A549 (cell line): Measurements from ENCODE around the gene DDR2. TPM values are rescaled to one million over a fixed set of nuclear protein-coding genes. Genes with fewer than 3 reads are reported as not detected.

ENCODE experiments used
- ATAC-seq, 2 experiments: fragments of 200-7000 bp in 1 of 2; fragments of >200 bp in 1 of 2; cut with Nextera tagmentation in 1 of 2; cut with Tn5 transposase in 1 of 2; 3 replicates each; pipeline versions ENCODE4 v1.8.0 to v1.9.1; 2018 to 2020; ENCODE audit warnings: mild to moderate bottlenecking in 1 of 2, moderate library complexity in 1 of 2
- CTCF ChIA-PET: fragments of 300-600 bp; sonication (Branson Sonifier 250); formaldehyde crosslinking; extraction: SDS; loops from one replicate; lab custom pipeline; 2021; ENCODE audit warnings: antibody characterized with exemption, inconsistent platforms; lab: Yijun Ruan, JAX
- POLR2A ChIA-PET: fragments of 350-600 bp; formaldehyde crosslinking; extraction: SDS; loops from one replicate; lab custom pipeline; 2021; ENCODE audit warnings: antibody characterized with exemption, inconsistent platforms; lab: Yijun Ruan, JAX
- DNase-seq, 2 experiments: peaks; one replicate each; pipeline versions ENCODE4 v3.0.0 to v3.0.0-alpha.2; 2011 to 2016; ENCODE audit warnings: low read depth in 1 of 2, low spot score in 1 of 2
- FAIRE-seq: peaks from 2 replicates; lab custom pipeline; 2011; peaks lifted over from hg19 to GRCh38; lab: Jason Lieb, UNC
- H3K27ac ChIP-seq, 2 experiments: fragments of >200 bp; sonication (Bioruptor Twin); formaldehyde crosslinking; 3 replicates each; pipeline ENCODE4 v1.5.1; 2016 to 2017
- H3K4me1 ChIP-seq: fragments of >200 bp; sonication (Bioruptor Twin); formaldehyde crosslinking; 3 replicates; pipeline ENCODE4 v1.6.1; 2016
- H3K4me2 ChIP-seq: fragments of >200 bp; sonication (Bioruptor Twin); formaldehyde crosslinking; 3 replicates; pipeline ENCODE4 v1.6.1; 2016
- H3K4me3 ChIP-seq: fragments of >200 bp; sonication (Bioruptor Twin); formaldehyde crosslinking; 3 replicates; pipeline ENCODE4 v1.5.1; 2016
- H3K9me3 ChIP-seq: fragments of >200 bp; sonication (Bioruptor Twin); formaldehyde crosslinking; 3 replicates; pipeline ENCODE4 v1.6.1; 2016
- CBX2 ChIP-seq: fragments of 200-600 bp; sonication (generic); IDR thresholded peaks from 2 replicates; pipeline ENCODE4 v1.6.1; 2016; ENCODE audit warnings: low read depth, mild to moderate bottlenecking, borderline replicate concordance
- CEBPB ChIP-seq, 2 experiments: fragments of >200 bp in 1 of 2; sonication (Bioruptor Twin) in 1 of 2; formaldehyde crosslinking in 1 of 2; IDR thresholded peaks; 2 replicates each; pipeline ENCODE4 v1.6.1; 2012 to 2016
- FOSL2 ChIP-seq, 2 experiments: fragments of 450-650 bp in 1 of 2; fragments of >200 bp in 1 of 2; sonication (Bioruptor Twin) in 1 of 2; formaldehyde crosslinking; IDR thresholded peaks; 2 replicates each; pipeline versions ENCODE4 v1.5.0 to v1.6.1; 2016 to 2020; ENCODE audit warnings: mild to moderate bottlenecking in 1 of 2, moderate library complexity in 1 of 2
- HEYL ChIP-seq: fragments of 250-450 bp; sonication (Bioruptor Pico); IDR thresholded peaks from 2 replicates; pipeline ENCODE4 v1.8.0; 2021; ENCODE audit warnings: mild to moderate bottlenecking, moderate library complexity
- HOXA7 ChIP-seq: fragments of 250-450 bp; sonication (Bioruptor Pico); IDR thresholded peaks from 2 replicates; pipeline ENCODE4 v1.5.0; 2020; ENCODE audit warnings: mild to moderate bottlenecking, moderate library complexity
- HOXB5 ChIP-seq: fragments of 250-450 bp; sonication (Bioruptor Pico); IDR thresholded peaks from 2 replicates; pipeline ENCODE4 v1.5.0; 2020; ENCODE audit warnings: mild to moderate bottlenecking, moderate library complexity
- JUNB ChIP-seq: fragments of >200 bp; sonication (Bioruptor Twin); formaldehyde crosslinking; IDR thresholded peaks from 2 replicates; pipeline ENCODE4 v1.6.1; 2016
- KDM5A ChIP-seq: fragments of 200-600 bp; sonication (generic); IDR thresholded peaks from 2 replicates; pipeline ENCODE4 v1.6.1; 2016; ENCODE audit warnings: antibody characterized with exemption, mild to moderate bottlenecking
- MAFK ChIP-seq: fragments of 450-650 bp; IDR thresholded peaks from 2 replicates; pipeline ENCODE4 v1.6.1; 2014; ENCODE audit not compliant: partially characterized antibody
- POLR2A ChIP-seq: IDR thresholded peaks from 2 replicates; pipeline ENCODE4 v1.6.1; 2012; ENCODE audit warnings: mild to moderate bottlenecking, low read length
- RARB ChIP-seq: fragments of 250-450 bp; sonication (Bioruptor Pico); IDR thresholded peaks from 2 replicates; pipeline ENCODE4 v1.8.0; 2021; ENCODE audit warnings: mild to moderate bottlenecking, moderate library complexity
- RFX5 ChIP-seq: fragments of 450-650 bp; IDR thresholded peaks from 2 replicates; pipeline ENCODE4 v1.7.1; 2014; ENCODE audit warnings: antibody characterized with exemption, mild to moderate bottlenecking, moderate library complexity
- USF2 ChIP-seq: fragments of 450-650 bp; IDR thresholded peaks from 2 replicates; pipeline ENCODE4 v1.6.1; 2014; ENCODE audit warnings: antibody characterized with exemption
- ZFP36 ChIP-seq: fragments of 450-650 bp; IDR thresholded peaks from 2 replicates; pipeline ENCODE4 v1.6.1; 2014; ENCODE audit warnings: borderline replicate concordance; ENCODE audit not compliant: partially characterized antibody
- ZNF302 ChIP-seq: fragments of 250-450 bp; sonication (Bioruptor Pico); IDR thresholded peaks from 2 replicates; pipeline ENCODE4 v1.9.0; 2021; ENCODE audit warnings: inconsistent platforms, mild to moderate bottlenecking, moderate library complexity
- WGBS: methylation state at CpG from one replicate; pipeline ENCODE4 v1.1.6; 2017; ENCODE audit errors: missing lambda C conversion rate; 5-methylcytosine and 5-hydroxymethylcytosine counted together
- polyA plus RNA-seq, 4 experiments: library from polyadenylated mRNA; depleted of rRNA in 3 of 4; stranded (reverse); fragments of >200 nt; fragmentation: RNase III in 1 of 4; extraction: RNeasy Plus Mini Kit Qiagen cat#74134 plus additional on column Dnase treatment in 1 of 4; gene quantifications; 2 replicates in 3 of 4; 3 replicates in 1 of 4; pipeline ENCODE4 v1.2.3, GENCODE V29; 2011 to 2017
- TF ChIP-seq, protein P1 (sequence below): fragments of 250-450 bp; sonication (Bioruptor Pico); IDR thresholded peaks from 2 replicates; pipeline ENCODE4 v1.5.0; 2021; ENCODE audit warnings: mild to moderate bottlenecking, moderate library complexity, borderline replicate concordance
- TF ChIP-seq, protein P2 (sequence below): fragments of >200 bp; sonication (Bioruptor Twin); formaldehyde crosslinking; IDR thresholded peaks from 3 replicates; pipeline ENCODE4 v1.6.1; 2016
- TF ChIP-seq, protein P3 (sequence below): fragments of 200-600 bp; sonication (generic); IDR thresholded peaks from 2 replicates; pipeline ENCODE4 v1.6.1; 2016; ENCODE audit warnings: antibody characterized with exemption, mild to moderate bottlenecking, moderate library complexity

Gene DDR2
- polyA plus RNA-seq, 2 of the 4 experiments (the other 2 are of a cell fraction): 0.14 to 0.49 TPM

DNA sequence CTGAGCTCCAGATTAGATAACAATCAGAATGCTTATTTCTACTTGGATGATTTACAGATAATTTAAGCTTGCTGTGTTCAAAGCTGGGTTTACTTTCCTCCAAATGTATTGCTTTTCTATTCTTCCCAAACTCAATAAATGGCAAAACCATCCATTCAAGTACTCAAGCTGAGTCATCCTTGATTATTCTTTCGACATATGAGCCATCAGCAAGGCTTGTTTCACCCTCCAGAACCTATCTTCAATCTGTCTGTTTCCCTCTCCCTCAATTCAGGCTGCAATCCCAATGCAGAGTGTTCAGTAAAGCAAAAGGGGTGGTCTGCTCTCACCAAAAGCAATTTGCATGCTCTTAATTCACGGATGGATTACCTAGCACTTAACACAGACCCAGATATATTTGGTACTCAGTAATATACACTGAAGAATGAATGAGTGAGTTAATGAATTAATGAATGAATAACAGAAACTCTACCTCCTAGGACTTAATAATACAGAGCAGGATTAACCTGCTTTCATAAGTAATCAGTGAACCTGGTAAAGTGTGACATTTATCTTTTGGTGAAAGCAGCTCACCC is 41.9 kb downstream of the DDR2 start:
- TF ChIP-seq FOSL2 (IDR thresholded peaks at IDR 0.05) (no peak), FOSL2 (CRISPR knock-in tag; IDR thresholded peaks at IDR 0.05) (peak; percentile 14; the same call in 1 of the 2 replicates), RFX5 (no peak), POLR2A (no peak), RARB (CRISPR knock-in tag) (no peak), ZFP36 (no peak), JUNB (no peak)
- TF ChIP-seq, protein P1, sequence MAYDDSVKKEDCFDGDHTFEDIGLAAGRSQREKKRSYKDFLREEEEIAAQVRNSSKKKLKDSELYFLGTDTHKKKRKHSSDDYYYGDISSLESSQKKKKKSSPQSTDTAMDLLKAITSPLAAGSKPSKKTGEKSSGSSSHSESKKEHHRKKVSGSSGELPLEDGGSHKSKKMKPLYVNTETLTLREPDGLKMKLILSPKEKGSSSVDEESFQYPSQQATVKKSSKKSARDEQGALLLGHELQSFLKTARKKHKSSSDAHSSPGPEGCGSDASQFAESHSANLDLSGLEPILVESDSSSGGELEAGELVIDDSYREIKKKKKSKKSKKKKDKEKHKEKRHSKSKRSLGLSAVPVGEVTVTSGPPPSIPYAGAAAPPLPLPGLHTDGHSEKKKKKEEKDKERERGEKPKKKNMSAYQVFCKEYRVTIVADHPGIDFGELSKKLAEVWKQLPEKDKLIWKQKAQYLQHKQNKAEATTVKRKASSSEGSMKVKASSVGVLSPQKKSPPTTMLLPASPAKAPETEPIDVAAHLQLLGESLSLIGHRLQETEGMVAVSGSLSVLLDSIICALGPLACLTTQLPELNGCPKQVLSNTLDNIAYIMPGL: no peak
- TF ChIP-seq, protein P2, sequence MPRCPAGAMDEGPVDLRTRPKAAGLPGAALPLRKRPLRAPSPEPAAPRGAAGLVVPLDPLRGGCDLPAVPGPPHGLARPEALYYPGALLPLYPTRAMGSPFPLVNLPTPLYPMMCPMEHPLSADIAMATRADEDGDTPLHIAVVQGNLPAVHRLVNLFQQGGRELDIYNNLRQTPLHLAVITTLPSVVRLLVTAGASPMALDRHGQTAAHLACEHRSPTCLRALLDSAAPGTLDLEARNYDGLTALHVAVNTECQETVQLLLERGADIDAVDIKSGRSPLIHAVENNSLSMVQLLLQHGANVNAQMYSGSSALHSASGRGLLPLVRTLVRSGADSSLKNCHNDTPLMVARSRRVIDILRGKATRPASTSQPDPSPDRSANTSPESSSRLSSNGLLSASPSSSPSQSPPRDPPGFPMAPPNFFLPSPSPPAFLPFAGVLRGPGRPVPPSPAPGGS: no peak
- no peak for ATAC-seq
- ChIA-PET CTCF (no interaction called here), POLR2A (no interaction called here)
- H3K4me1 ChIP-seq: peaks cover 38% of the 10 kb centered on the region
- no peak for DNase-seq
- 65% methylated on average over 2 of the region's 2 CpGs for WGBS
- FAIRE-seq: no peak
- no peak overlapping the region for H3K4me3 ChIP-seq
- H3K27ac ChIP-seq: no peak overlapping the region
- no peak overlapping the region for H3K4me2 ChIP-seq
- no peaks in the 10 kb centered on the region for H3K9me3 ChIP-seq

- no peaks in the 10 kb centered on the region for H3K9me3 ChIP-seq
- ChIA-PET CTCF (no interaction called here), POLR2A (no interaction called here)
- TF ChIP-seq USF2 (no peak), MAFK (no peak)
- ATAC-seq (peak in 1 of 2 experiments; percentile 60; a peak in 2 of 6 replicates), DNase-seq (peak in 1 of 2 experiments; percentile 13), FAIRE-seq (no peak)
- H3K4me1 ChIP-seq: peaks cover 38% of the 10 kb centered on the region
- 36% methylated on average over 2 of the region's 2 CpGs for WGBS
- H3K4me3 ChIP-seq: no peak overlapping the region
- H3K4me2 ChIP-seq: peak overlapping the region; percentile 4; the same call in 1 of the 3 replicates
- H3K27ac ChIP-seq: peak overlapping the region in 1 of 2 experiments; percentile 42; a peak in 1 of 6 replicates
Measured at GRCh38 chr1:162676087-162676486, 43.8 kb downstream of the DDR2 start.

- no peak for DNase-seq
- no peak for FAIRE-seq
- Histone ChIP-seq H3K27ac (no peak overlapping the region), H3K4me1 (peaks cover 34% of the 10 kb centered on the region), H3K4me3 (no peak overlapping the region), H3K9me3 (no peaks in the 10 kb centered on the region)
- no peak for ATAC-seq
- CTCF ChIA-PET: interaction anchor here (1.0 kb wide), 1 partner anchor 640 kb away, joined by 3 read pairs; no protein-coding TSS in a partner anchor
- POLR2A ChIA-PET: no interaction called here
- TF ChIP-seq, protein P3, sequence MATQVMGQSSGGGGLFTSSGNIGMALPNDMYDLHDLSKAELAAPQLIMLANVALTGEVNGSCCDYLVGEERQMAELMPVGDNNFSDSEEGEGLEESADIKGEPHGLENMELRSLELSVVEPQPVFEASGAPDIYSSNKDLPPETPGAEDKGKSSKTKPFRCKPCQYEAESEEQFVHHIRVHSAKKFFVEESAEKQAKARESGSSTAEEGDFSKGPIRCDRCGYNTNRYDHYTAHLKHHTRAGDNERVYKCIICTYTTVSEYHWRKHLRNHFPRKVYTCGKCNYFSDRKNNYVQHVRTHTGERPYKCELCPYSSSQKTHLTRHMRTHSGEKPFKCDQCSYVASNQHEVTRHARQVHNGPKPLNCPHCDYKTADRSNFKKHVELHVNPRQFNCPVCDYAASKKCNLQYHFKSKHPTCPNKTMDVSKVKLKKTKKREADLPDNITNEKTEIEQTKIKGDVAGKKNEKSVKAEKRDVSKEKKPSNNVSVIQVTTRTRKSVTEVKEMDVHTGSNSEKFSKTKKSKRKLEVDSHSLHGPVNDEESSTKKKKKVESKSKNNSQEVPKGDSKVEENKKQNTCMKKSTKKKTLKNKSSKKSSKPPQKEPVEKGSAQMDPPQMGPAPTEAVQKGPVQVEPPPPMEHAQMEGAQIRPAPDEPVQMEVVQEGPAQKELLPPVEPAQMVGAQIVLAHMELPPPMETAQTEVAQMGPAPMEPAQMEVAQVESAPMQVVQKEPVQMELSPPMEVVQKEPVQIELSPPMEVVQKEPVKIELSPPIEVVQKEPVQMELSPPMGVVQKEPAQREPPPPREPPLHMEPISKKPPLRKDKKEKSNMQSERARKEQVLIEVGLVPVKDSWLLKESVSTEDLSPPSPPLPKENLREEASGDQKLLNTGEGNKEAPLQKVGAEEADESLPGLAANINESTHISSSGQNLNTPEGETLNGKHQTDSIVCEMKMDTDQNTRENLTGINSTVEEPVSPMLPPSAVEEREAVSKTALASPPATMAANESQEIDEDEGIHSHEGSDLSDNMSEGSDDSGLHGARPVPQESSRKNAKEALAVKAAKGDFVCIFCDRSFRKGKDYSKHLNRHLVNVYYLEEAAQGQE: no peak
- TF ChIP-seq CBX2 (no peak), ZNF302 (CRISPR knock-in tag) (no peak), HEYL (CRISPR knock-in tag) (no peak), HOXB5 (CRISPR knock-in tag) (no peak), KDM5A (no peak), HOXA7 (CRISPR knock-in tag) (no peak), JUNB (no peak), CEBPB (IDR thresholded peaks at IDR 0.05) (no peak)
- TF ChIP-seq, protein P1: no peak
- TF ChIP-seq, all 56 proteins: peak for 0
- 79% methylated on average over 7 of the region's 7 CpGs for WGBS
- no peak overlapping the region for H3K4me2 ChIP-seq
Measured at GRCh38 chr1:162676750-162677149, 44.5 kb downstream of the DDR2 start.
